Stimulated activated CD4-positive, alpha-beta T cell treated with anti-CD3 and anti-CD28 coated beads, Interleukin-2, amount 100 ng/mL, for 4 hours (primary cell): Measurements from ENCODE around the gene DDX19B.
"Not testable (repeated sequence)": the region's sequence is repeated elsewhere in the genome, so short reads cannot be mapped to it uniquely, and the experiment has no call there.

Experiments
- DNase-seq: peaks from one replicate; pipeline ENCODE4 v3.0.0-alpha.2; 2020; ENCODE audit warnings: low read depth

The DDX19B gene

DNA sequence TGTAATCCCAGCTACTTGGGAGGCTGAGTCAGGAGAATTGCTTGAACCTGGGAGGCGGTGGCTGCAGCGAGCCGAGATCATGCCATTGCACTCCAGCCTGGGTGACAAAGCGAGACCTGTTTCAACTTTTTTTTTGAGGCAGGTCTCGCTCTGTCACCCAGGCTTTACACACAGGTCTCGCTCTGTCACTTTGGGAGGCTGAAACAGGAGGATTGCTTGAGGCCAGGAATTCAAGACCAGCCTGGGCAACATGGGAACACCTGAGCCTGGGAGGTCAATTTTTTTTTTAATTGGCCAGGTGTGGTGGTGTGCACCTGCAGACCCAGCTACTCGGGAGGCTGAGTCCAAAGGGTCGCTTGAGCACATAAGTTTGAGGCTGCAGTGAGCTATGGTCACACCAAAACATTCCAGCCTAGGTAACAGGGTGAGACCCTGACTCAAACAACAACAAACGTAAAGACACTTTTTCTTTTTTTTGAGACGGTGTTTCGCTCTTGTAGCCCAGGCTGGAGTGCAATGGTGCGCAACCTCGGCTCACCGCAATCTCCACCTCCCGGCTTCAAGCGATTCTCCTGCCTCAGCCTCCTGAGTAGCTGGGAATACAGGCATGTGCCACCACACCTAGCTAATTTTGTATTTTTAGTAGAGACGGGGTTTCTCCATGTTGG is 11.5 kb upstream of the DDX19B start:
- DNase-seq, result not testable (repeated sequence)

GRCh38 chr16:70289229-70290094 is 9.5 kb upstream of the DDX19B start, which contains the start of gene AARS1:
TSS of gene AARS1 (minus strand) at chr16:70289506. CDS start at chr16:70282763, 6,743 bp downstream.
- peak; percentile 94 for DNase-seq

DNA sequence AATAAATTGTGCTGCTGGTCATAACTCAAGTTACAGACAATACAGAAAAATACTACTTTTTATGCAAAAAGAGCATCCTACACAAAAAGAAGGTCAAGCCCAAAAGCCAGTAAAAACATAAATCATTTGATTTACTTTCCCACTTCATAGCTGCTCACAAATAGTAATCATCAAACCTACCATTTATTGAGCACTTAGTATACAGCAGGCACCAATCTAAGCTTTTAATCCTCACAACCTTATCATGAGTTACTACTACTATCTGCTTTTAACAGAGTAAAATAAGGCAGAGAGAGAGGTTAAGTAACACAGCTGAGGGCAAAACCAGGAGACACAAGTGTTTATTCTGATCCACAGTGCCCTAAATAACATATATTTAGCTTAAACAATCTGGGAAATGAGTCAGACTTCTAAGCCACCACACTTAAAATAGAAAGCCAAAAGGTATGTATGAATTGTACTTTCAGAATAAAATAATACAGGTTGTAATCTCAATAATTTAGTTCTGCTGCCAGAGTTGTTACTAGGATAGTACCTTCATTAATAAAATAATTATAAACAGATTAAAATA is 8.0 kb upstream of the DDX19B start:
- no peak for DNase-seq

- not testable (repeated sequence) for DNase-seq
These were observed 6.8 kb upstream of the DDX19B start for GRCh38 chr16:70292148-70292547.

- DNase-seq, result no peak
These were observed 4.5 kb upstream of the DDX19B start for GRCh38 chr16:70294385-70295025.

- DNase-seq, result no peak
These were observed 3.4 kb upstream of the DDX19B start for GRCh38 chr16:70295634-70296033.

DNA sequence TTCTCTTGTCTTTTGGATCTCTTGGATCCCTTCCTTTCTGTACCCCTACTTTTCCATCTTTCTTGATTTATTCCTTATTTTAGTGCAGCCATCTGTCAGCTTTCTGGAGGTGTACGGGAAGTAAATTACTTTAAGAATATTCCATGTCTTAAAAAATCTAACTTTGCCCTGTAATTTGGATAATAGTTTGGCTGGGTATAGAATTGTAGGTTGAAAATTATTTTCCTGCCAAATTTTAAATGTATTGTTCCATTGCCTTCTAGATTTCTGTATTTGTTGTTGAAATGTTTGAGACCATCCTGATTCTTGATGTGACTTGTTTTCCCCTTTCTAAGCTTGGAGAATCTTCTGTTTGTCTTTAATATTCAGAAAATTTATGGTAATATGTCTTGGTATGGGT is 2.1 kb downstream of the DDX19B start:
- no peak for DNase-seq

DNA sequence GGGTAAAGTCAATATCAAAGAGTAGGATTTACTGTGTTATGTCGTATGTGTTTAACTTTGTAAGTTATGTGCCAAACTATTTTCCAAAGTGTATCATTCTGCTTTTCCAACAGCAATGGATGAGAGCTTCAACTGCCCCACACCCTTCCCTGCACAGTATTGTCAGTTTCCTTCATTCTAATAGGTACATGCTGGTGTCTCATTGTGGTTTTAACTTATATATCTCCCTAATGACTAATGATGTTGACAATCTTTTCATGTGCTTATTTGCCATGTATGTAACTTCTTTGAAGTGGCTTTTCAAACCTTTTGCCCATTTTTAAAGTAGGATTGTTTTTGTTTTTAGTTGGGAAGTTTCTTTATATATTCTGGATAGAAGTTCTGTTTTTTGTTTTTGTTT is 3.8 kb downstream of the DDX19B start:
- DNase-seq, result no peak

- no peak for DNase-seq
These were observed 6.0 kb downstream of the DDX19B start for GRCh38 chr16:70304892-70305448.

DNA sequence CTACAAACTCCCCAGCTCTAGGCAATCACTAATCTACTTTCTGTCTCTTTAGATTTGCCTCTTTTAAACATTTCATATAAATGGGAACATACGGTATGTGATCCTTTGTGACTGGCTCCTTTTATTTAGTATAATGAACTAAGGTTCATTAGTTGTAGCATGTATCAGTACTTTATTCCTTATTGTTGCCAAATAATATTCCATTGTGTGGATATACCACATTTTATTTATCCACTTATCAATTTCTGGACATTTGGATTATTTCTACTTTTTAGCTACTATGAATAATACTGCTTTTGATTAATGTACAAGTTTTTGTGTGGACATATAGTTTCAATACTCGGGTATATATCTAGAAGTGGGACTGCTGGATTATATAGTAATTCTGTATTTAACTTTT is 7.9 kb downstream of the DDX19B start:
- no peak for DNase-seq

DNA sequence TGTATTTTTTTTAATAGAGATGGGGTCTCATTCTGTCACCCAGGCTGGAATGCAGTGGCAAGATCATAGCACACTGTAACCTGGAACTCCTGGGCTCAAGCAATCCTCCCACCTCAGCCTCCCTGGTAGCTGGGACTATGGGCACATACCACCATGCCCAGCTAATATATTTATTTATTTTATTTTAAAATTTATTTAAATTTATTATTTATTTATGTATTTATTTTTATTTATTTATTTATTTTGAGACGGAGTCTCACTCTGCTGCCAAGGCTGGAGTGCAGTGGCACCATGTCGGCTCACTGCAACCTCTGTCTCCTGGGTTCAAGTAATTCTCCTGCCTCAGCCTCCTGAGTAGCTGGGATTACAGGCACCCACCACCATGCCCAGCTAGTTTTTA is 8.7 kb downstream of the DDX19B start:
- not testable (repeated sequence) for DNase-seq

- DNase-seq, result no peak
These were observed 21.1 kb downstream of the DDX19B start for GRCh38 chr16:70320121-70320520.

DNA sequence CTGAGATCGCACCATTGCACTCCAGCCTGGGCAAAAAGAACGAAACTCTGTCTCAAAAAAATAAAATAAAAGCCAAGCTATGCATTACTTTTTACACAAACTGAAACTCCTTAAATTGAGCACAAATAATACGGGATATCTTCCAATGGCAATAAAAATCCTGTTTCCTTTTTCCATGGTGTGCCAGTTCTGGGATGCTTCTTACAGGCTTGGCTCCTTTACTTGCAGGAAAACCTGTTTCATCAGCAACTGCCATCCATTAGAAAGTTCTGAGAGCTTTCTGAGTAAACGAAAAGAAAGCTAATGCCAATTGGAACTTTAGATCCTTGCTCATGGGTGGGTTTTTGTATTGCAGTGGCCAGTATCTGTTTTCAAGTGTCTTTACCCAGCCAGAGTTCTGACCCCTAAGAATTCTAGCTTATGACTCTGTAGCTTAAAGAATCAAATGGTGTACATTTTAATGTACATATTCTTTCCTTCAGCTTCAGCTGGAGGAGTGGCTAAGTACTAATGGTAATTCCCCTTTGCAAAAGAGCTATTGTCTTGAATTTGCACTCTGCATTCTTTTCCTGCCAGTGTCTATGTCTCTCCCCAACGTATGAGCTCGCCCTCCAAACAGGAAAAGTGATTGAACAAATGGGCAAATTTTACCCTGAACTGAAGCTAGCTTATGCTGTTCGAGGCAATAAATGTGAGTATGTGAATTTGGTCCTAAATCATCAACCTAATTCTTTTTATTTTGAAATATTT is 26.2 kb downstream of the DDX19B start:
- DNase-seq, result no peak

GRCh38 chr16:70331091-70331490 is 32.1 kb downstream of the DDX19B start:
- DNase-seq, result no peak

GRCh38 chr16:70331588-70332358 is 32.8 kb downstream of the DDX19B start:
- peak; percentile 5 for DNase-seq

DNA sequence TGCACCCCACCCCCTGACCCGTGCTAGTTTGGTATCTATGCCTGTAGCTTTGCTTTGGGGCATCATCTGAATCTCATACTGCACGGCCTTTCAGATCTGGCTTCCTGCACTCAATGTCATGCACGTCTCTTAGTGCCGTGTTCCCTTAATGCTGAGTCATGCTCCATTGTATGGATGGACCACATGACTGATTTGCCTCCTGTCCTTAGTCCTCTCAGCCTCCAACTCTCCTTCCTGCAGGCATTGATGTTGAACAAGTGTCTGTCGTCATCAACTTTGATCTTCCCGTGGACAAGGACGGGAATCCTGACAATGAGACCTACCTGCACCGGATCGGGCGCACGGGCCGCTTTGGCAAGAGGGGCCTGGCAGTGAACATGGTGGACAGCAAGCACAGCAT is 33.7 kb downstream of the DDX19B start:
- not testable (repeated sequence) for DNase-seq

GRCh38 chr16:70337814-70338213 is 38.8 kb downstream of the DDX19B start:
- DNase-seq, result no peak

- DNase-seq, result no peak
These were observed 42.6 kb downstream of the DDX19B start for GRCh38 chr16:70341600-70341999.

GRCh38 chr16:70342016-70342415 is 43.0 kb downstream of the DDX19B start:
- no peak for DNase-seq

DNA sequence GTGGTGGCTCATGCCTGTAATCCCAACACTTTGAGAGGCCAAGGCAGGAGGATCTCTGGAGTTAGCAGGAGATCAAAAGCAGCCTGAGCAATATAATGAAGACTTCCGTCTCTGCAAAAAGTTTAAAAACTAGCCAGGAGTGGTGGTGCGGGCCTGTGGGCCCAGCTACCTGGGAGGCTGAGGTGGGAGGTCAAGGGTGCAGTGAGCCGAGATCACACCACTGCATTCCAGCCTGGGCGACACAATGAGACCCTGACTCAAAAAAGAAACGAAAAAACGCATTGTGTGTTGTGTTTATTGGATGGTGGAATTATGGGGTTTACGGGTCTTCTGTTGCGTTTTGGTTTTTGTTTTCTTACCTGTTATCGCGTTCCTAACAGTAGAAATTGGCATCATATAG is 46.9 kb downstream of the DDX19B start:
- no peak for DNase-seq

DNA sequence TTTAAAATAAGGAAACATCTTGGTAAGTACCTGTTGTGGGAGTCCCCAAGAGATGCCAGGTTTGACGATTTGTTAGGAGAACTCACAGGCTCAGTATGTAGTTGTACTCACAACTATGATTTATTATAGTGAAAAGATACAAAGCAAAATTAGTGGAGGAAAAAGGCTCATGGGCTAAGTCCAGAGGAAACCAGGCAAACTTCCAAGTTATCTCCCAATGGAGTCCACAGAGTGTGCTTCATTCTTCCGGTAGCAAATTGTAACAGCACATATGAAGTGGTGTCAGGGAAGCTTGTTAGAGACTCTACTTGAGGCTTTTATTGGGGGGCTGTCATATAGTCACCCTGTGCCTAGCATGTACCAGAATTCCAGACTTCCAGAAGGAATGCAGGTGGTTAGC is 50.0 kb downstream of the DDX19B start:
- no peak for DNase-seq
